Activated CD8-positive, alpha-beta T cell treated with anti-CD3 and anti-CD28 coated beads for 36 hours (primary cell): ENCODE measurements around the gene LRPAP1. TPM values are rescaled to one million over a fixed set of nuclear protein-coding genes. Genes with fewer than 3 reads are reported as not detected.

Experiments used
- ATAC-seq: fragments of 200-7000 bp; cut with Tn5 transposase; one replicate; pipeline ENCODE4 v1.10.0; 2021; ENCODE audit warnings: mild to moderate bottlenecking, moderate library complexity
- CTCF ChIA-PET: fragments of 350-600 bp; sonication (Branson Sonifier 250); formaldehyde crosslinking; loops from one replicate; lab custom pipeline; 2021; ENCODE audit warnings: antibody characterized with exemption; lab: Charles Lee
- POLR2A ChIA-PET: fragments of 350-600 bp; sonication (Branson Sonifier 250); formaldehyde crosslinking; loops from one replicate; lab custom pipeline; 2021; ENCODE audit warnings: antibody characterized with exemption; lab: Charles Lee
- DNase-seq: peaks from one replicate; pipeline ENCODE4 v3.0.0-alpha.2; 2020
- H3K27ac Mint-ChIP-seq: one replicate; pipeline ENCODE4 v1.8.0; 2021; ENCODE audit warnings: mild to moderate bottlenecking, mixed read lengths
- H3K27me3 Mint-ChIP-seq: one replicate; pipeline ENCODE4 v1.8.0; 2021; ENCODE audit warnings: mixed read lengths
- H3K36me3 Mint-ChIP-seq: one replicate; pipeline ENCODE4 v1.8.0; 2021; ENCODE audit warnings: low read depth, mixed read lengths
- H3K4me1 Mint-ChIP-seq: one replicate; pipeline ENCODE4 v1.8.0; 2021; ENCODE audit warnings: low read depth, mixed read lengths
- H3K4me3 Mint-ChIP-seq: one replicate; pipeline ENCODE4 v1.8.0; 2021; ENCODE audit warnings: mild to moderate bottlenecking, moderate library complexity, mixed read lengths
- H3K9me3 Mint-ChIP-seq: one replicate; pipeline ENCODE4 v1.8.0; 2021; ENCODE audit warnings: mixed read lengths
- CTCF ChIP-seq: fragments of 200-600 bp; IDR thresholded peaks from one replicate; pipeline ENCODE4 v1.8.0; 2022; ENCODE audit warnings: antibody characterized with exemption, mild to moderate bottlenecking
- intact Hi-C: fragments of 100-400 bp; cut with micrococcal nuclease; formaldehyde crosslinking; loops from one replicate; pipeline ENCODE4 v1.10.0; 2022
- total RNA-seq, 2 experiments: library from RNA; stranded (reverse); gene quantifications; one replicate each; pipeline ENCODE4 v1.2.3, GENCODE V29; 2021

The LRPAP1 gene
- total RNA-seq, 2 experiments from 2014 or later = 46.0 to 49.8 TPM

GRCh38 chr4:3470244-3471097 is 61.8 kb downstream of the LRPAP1 start:
- TF ChIP-seq CTCF = no peak
- intact Hi-C loops = no loop called here
- ChIA-PET CTCF (interaction anchor here (2.5 kb wide), 1 partner anchor 10 kb away, joined by 11 read pairs; no protein-coding TSS in a partner anchor), POLR2A (no interaction called here)
- Mint-ChIP-seq H3K9me3 (no peaks in the 10 kb centered on the region), H3K27ac (no peak overlapping the region), H3K4me1 (no peaks in the 10 kb centered on the region), H3K27me3 (peaks cover 1% of the 10 kb centered on the region), H3K4me3 (no peak overlapping the region), H3K36me3 (no peaks in the 10 kb centered on the region)
- ATAC-seq = no peak
- no peak for DNase-seq

GRCh38 chr4:3469386-3470243 is 62.6 kb downstream of the LRPAP1 start:
- no peak for TF ChIP-seq CTCF
- Mint-ChIP-seq H3K9me3 (no peaks in the 10 kb centered on the region), H3K4me1 (no peaks in the 10 kb centered on the region), H3K36me3 (no peaks in the 10 kb centered on the region), H3K4me3 (no peak overlapping the region), H3K27me3 (peaks cover 5% of the 10 kb centered on the region), H3K27ac (no peak overlapping the region)
- ChIA-PET POLR2A (no interaction called here), CTCF (interaction anchor here (2.5 kb wide), 1 partner anchor 11 kb away, joined by 11 read pairs; no protein-coding TSS in a partner anchor)
- intact Hi-C loops = no loop called here
- no peak for ATAC-seq
- no peak for DNase-seq

- no peak for ATAC-seq
- POLR2A ChIA-PET = no interaction called here
Observed at GRCh38 chr4:3468804-3469203, 63.4 kb downstream of the LRPAP1 start.

GRCh38 chr4:3468154-3468553 is 64.1 kb downstream of the LRPAP1 start:
- Mint-ChIP-seq H3K27ac (no peak overlapping the region), H3K4me1 (no peaks in the 10 kb centered on the region), H3K27me3 (peaks cover 5% of the 10 kb centered on the region), H3K9me3 (no peaks in the 10 kb centered on the region), H3K4me3 (no peak overlapping the region), H3K36me3 (no peaks in the 10 kb centered on the region)
- no peak for ATAC-seq
- CTCF ChIA-PET = no interaction called here
- no peak for DNase-seq
- no peak for TF ChIP-seq CTCF
- intact Hi-C loops = no loop called here
- POLR2A ChIA-PET = no interaction called here

More at GRCh38 chr4:3468804-3469203, 63.4 kb downstream of the LRPAP1 start:
- Mint-ChIP-seq H3K4me1 (no peaks in the 10 kb centered on the region), H3K27ac (no peak overlapping the region), H3K9me3 (no peaks in the 10 kb centered on the region), H3K36me3 (no peaks in the 10 kb centered on the region), H3K4me3 (no peak overlapping the region), H3K27me3 (peaks cover 5% of the 10 kb centered on the region)
- CTCF ChIA-PET = no interaction called here
- intact Hi-C loops = no loop called here
- TF ChIP-seq CTCF = no peak
- DNase-seq = no peak
